CD4-positive, alpha-beta T cell (primary cell): ENCODE results near the gene GIGYF1. TPM values are rescaled to one million over a fixed set of nuclear protein-coding genes. Genes with fewer than 3 reads are reported as not detected.
A peak's percentile ranks its signal among the peaks of the same experiment; 100 is the strongest.

Experiments
- ATAC-seq: fragments of 200-7000 bp; cut with Tn5 transposase; one replicate; pipeline ENCODE4 v1.10.0; 2022; ENCODE audit warnings: mild to moderate bottlenecking; ENCODE audit not compliant: poor library complexity
- CTCF ChIA-PET: fragments of 350-600 bp; sonication (Branson Sonifier 250); formaldehyde crosslinking; loops from one replicate; lab custom pipeline; 2021; ENCODE audit warnings: antibody characterized with exemption, inconsistent platforms; lab: Charles Lee
- POLR2A ChIA-PET: fragments of 350-600 bp; sonication (Branson Sonifier 250); formaldehyde crosslinking; loops from one replicate; lab custom pipeline; 2021; ENCODE audit warnings: antibody characterized with exemption, inconsistent platforms; lab: Charles Lee
- DNase-seq, 14 experiments: peaks; one replicate each; pipeline ENCODE4 v3.0.0-alpha.2; 2013 to 2020; ENCODE audit warnings: mixed read lengths in 2 of 14
- H3K27ac ChIP-seq, 2 donors: one replicate each; pipeline versions ENCODE4 v1.5.1 to v1.7.0; 2013; ENCODE audit warnings: low read length in 2 of 2, low read depth in 1 of 2, mild to moderate bottlenecking in 1 of 2
- H3K27me3 ChIP-seq, 2 experiments: 1 replicate in 1 of 2; 2 replicates in 1 of 2; pipeline versions ENCODE4 v1.6.1 to v1.7.0; 2013; ENCODE audit warnings: low read length in 2 of 2, control low read depth in 1 of 2, mild to moderate bottlenecking in 1 of 2, moderate library complexity in 1 of 2; ENCODE audit not compliant: insufficient read depth in 2 of 2, control insufficient read depth in 1 of 2
- H3K36me3 ChIP-seq: one replicate; pipeline ENCODE4 v1.6.1; 2013; ENCODE audit warnings: low read length, control low read depth; ENCODE audit not compliant: insufficient read depth
- H3K4me1 ChIP-seq: one replicate; pipeline ENCODE4 v1.6.1; 2013; ENCODE audit warnings: low read length, control low read depth; ENCODE audit not compliant: insufficient read depth
- H3K4me3 ChIP-seq: one replicate; pipeline ENCODE4 v1.5.1; 2013; ENCODE audit warnings: mild to moderate bottlenecking, low read length, moderate library complexity
- H3K9me3 ChIP-seq, 2 experiments: 1 replicate in 1 of 2; 2 replicates in 1 of 2; pipeline versions ENCODE4 v1.6.1 to v1.7.0; 2013; ENCODE audit warnings: low read length in 2 of 2, mild to moderate bottlenecking in 2 of 2, control low read depth in 1 of 2, moderate library complexity in 1 of 2; ENCODE audit not compliant: control insufficient read depth in 1 of 2, insufficient read depth in 1 of 2
- H3K27ac Mint-ChIP-seq: one replicate; pipeline ENCODE4 v1.8.0; 2020; ENCODE audit warnings: mixed read lengths
- H3K27me3 Mint-ChIP-seq: one replicate; pipeline ENCODE4 v1.8.0; 2021; ENCODE audit warnings: mixed read lengths
- H3K36me3 Mint-ChIP-seq: one replicate; pipeline ENCODE4 v1.8.0; 2021; ENCODE audit warnings: low read depth, mixed read lengths
- H3K4me1 Mint-ChIP-seq: one replicate; pipeline ENCODE4 v1.8.0; 2021; ENCODE audit warnings: low read depth, mixed read lengths
- H3K4me3 Mint-ChIP-seq: one replicate; pipeline ENCODE4 v1.8.0; 2020; ENCODE audit warnings: mild to moderate bottlenecking, mixed read lengths
- H3K9me3 Mint-ChIP-seq: one replicate; pipeline ENCODE4 v1.8.0; 2020; ENCODE audit warnings: mixed read lengths
- CTCF ChIP-seq: fragments of 200-600 bp; IDR thresholded peaks from one replicate; pipeline ENCODE4 v1.8.0; 2022; ENCODE audit warnings: antibody characterized with exemption, mild to moderate bottlenecking
- intact Hi-C, 2 experiments: fragments of 100-400 bp; cut with DNase I in 1 of 2; cut with micrococcal nuclease in 1 of 2; formaldehyde crosslinking; loops; one replicate each; pipeline versions ENCODE4 v1.15.1 to v1.9.0; 2023 to 2025; cut with DNase I, micrococcal nuclease
- total RNA-seq, 174 experiments: library from RNA in 2 of 174; stranded (reverse) in 2 of 174; gene quantifications; one replicate each; pipeline ENCODE4 v1.2.3 and lab custom pipeline; 2021 to 2026

GIGYF1 gene
- total RNA-seq, 2 experiments from 2014 or later = 75.5 to 78.8 TPM

GRCh38 chr7:100680576-100681271, 13.3 kb downstream of the GIGYF1 start:
- H3K27ac ChIP-seq = peak overlapping the region in 1 of 2 donors; percentile 34
- no peaks in the 10 kb centered on the region for H3K9me3 Mint-ChIP-seq
- no peak for TF ChIP-seq CTCF
- CTCF ChIA-PET = interaction anchor here (1.3 kb wide), 1 partner anchor 25 kb away, joined by 4 read pairs; no protein-coding TSS in a partner anchor
- peaks cover 70% of the 10 kb centered on the region for H3K36me3 Mint-ChIP-seq
- POLR2A ChIA-PET = interaction anchor here (1.0 to 10.6 kb wide), 6 partner anchors 8 to 96 kb away, joined by 3 to 92 read pairs (median 10); partner anchors contain the start of genes FBXO24, GIGYF1, LRCH4 and MOSPD3
- peaks cover 46% of the 10 kb centered on the region for H3K4me1 Mint-ChIP-seq
- H3K4me3 Mint-ChIP-seq = peak overlapping the region; percentile 25
- peaks cover 76% of the 10 kb centered on the region for H3K36me3 ChIP-seq
- H3K4me3 ChIP-seq = no peak overlapping the region
- ATAC-seq (no peak), DNase-seq (peak in 1 of 14 experiments; percentile 37)
- H3K4me1 ChIP-seq = peaks cover 43% of the 10 kb centered on the region
- no peaks in the 10 kb centered on the region for H3K27me3 ChIP-seq
- intact Hi-C loops = no loop called here
- H3K27me3 Mint-ChIP-seq = no peaks in the 10 kb centered on the region
- H3K9me3 ChIP-seq = peaks cover 0 to 4% of the 10 kb centered on the region in 2 experiments
- peak overlapping the region; percentile 81 for H3K27ac Mint-ChIP-seq

- DNase-seq (peak in 1 of 14 experiments; percentile 61), ATAC-seq (no peak)
- Histone ChIP-seq H3K36me3 (peaks cover 70% of the 10 kb centered on the region), H3K4me1 (peaks cover 43% of the 10 kb centered on the region), H3K9me3 (peaks cover 0 to 4% of the 10 kb centered on the region in 2 experiments), H3K27ac (peak overlapping the region; percentile 1 to 30), H3K27me3 (no peaks in the 10 kb centered on the region), H3K4me3 (no peak overlapping the region)
- intact Hi-C loops = loop anchor here in 1 of 2 experiments (5.0 kb wide), 1 partner anchor 203 kb away; the partner anchor contains the start of gene TSC22D4
- Mint-ChIP-seq H3K27ac (peak overlapping the region; percentile 81), H3K4me3 (peak overlapping the region; percentile 16), H3K36me3 (peaks cover 67% of the 10 kb centered on the region), H3K9me3 (no peaks in the 10 kb centered on the region), H3K27me3 (no peaks in the 10 kb centered on the region), H3K4me1 (peaks cover 46% of the 10 kb centered on the region)
- ChIA-PET CTCF (interaction anchor here (0.9 to 1.3 kb wide), 2 partner anchors 12 to 25 kb away, joined by 4 read pairs; no protein-coding TSS in a partner anchor), POLR2A (interaction anchor here (1.0 to 10.6 kb wide), 6 partner anchors 9 to 95 kb away, joined by 3 to 92 read pairs (median 10); partner anchors contain the start of genes FBXO24, GIGYF1, LRCH4 and MOSPD3)
- no peak for TF ChIP-seq CTCF
These were observed 14.0 kb downstream of the GIGYF1 start for GRCh38 chr7:100679927-100680575.

GRCh38 chr7:100679129-100679926, 14.7 kb downstream of the GIGYF1 start:
- Mint-ChIP-seq H3K36me3 (peaks cover 67% of the 10 kb centered on the region), H3K4me3 (peak overlapping the region; percentile 15), H3K4me1 (peaks cover 46% of the 10 kb centered on the region), H3K27ac (no peak overlapping the region), H3K9me3 (no peaks in the 10 kb centered on the region), H3K27me3 (no peaks in the 10 kb centered on the region)
- DNase-seq (peak in 1 of 14 experiments; percentile 23), ATAC-seq (no peak)
- Histone ChIP-seq H3K36me3 (peaks cover 62% of the 10 kb centered on the region), H3K9me3 (peaks cover 0 to 4% of the 10 kb centered on the region in 2 experiments), H3K4me1 (peaks cover 48% of the 10 kb centered on the region), H3K4me3 (no peak overlapping the region), H3K27me3 (no peaks in the 10 kb centered on the region), H3K27ac (peak overlapping the region in 1 of 2 donors; percentile 30)
- intact Hi-C loops = loop anchor here in 1 of 2 experiments (5.0 kb wide), 1 partner anchor 202 kb away; the partner anchor contains the start of gene TSC22D4
- no peak for TF ChIP-seq CTCF
- POLR2A ChIA-PET = interaction anchor here (1.5 to 10.6 kb wide), 6 partner anchors 9 to 250 kb away, joined by 4 to 92 read pairs (median 18); partner anchors contain the start of genes FBXO24, GIGYF1, LRCH4 and MEPCE
- CTCF ChIA-PET = interaction anchor here (0.9 to 1.3 kb wide), 2 partner anchors 13 to 26 kb away, joined by 4 read pairs; no protein-coding TSS in a partner anchor
